Uterus (tissue), 2 donors: ENCODE data around the gene FAM120C.

Experiments used
- CTCF ChIP-seq, 4 experiments: fragments of 200-600 bp in 2 of 4; fragments of 450-650 bp in 2 of 4; sonication (generic) in 2 of 4; IDR thresholded peaks; one replicate each; pipeline ENCODE4 v1.5.1; 2016 to 2019; ENCODE audit warnings: antibody characterized with exemption in 4 of 4, mild to moderate bottlenecking in 2 of 4, moderate library complexity in 1 of 4
- POLR2A ChIP-seq, 2 donors: fragments of 450-650 bp; IDR thresholded peaks; one replicate each; pipeline ENCODE4 v1.6.1; 2016; ENCODE audit warnings: antibody characterized with exemption in 2 of 2, mild to moderate bottlenecking in 1 of 2, moderate library complexity in 1 of 2

- TF ChIP-seq CTCF (IDR thresholded peaks at IDR 0.05) (no peak), POLR2A (IDR thresholded peaks at IDR 0.05) (no peak)
These were observed 139.4 kb downstream of the FAM120C start for GRCh38 chrX:54043541-54044125.
